CD4-positive, alpha-beta T cell treated with Interleukin-15 for 1 hour (primary cell): Measurements from ENCODE around the gene HNRNPL.
"Not testable (repeated sequence)": the region's sequence is repeated elsewhere in the genome, so short reads cannot be mapped to it uniquely, and the experiment has no call there.

ENCODE experiments used
- DNase-seq: peaks from one replicate; pipeline ENCODE4 v3.0.0-alpha.2; 2020

Gene HNRNPL

DNA sequence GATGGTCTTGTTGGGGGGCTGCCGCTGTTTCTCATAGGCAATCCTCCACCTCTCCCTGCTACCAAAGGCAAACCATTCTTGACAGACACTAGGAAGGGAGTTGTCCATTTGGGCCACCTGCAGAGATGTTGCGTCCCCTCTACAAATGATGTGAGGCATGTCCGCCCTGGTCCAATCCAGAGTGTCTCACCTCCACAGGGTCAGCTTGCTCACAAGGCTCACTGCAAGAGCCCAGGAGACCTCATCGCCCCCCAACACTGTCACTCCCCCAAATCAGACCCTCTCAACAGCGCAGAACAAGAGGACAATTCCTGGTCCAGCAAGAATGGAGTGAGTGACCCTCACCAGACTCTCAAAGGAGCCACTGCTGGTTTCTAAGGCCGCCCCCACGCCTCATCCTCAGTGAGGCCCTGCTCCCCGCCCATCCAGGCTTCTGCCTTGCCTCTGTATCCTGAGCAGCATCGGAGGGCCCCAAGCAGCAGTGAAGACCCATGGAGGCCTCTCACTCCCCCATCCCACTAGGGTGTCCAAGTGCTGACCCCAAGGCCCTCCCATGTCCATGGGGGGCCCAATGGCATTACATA is 6.5 kb downstream of the HNRNPL start:
- DNase-seq, result no peak

- DNase-seq, result peak; percentile 73
Measured at GRCh38 chr19:38842439-38843174, 7.2 kb downstream of the HNRNPL start.

- DNase-seq, result peak; percentile 72
Measured at GRCh38 chr19:38841787-38842438, 7.9 kb downstream of the HNRNPL start.

GRCh38 chr19:38841180-38841766 is 8.5 kb downstream of the HNRNPL start:
- DNase-seq, result no peak

DNA sequence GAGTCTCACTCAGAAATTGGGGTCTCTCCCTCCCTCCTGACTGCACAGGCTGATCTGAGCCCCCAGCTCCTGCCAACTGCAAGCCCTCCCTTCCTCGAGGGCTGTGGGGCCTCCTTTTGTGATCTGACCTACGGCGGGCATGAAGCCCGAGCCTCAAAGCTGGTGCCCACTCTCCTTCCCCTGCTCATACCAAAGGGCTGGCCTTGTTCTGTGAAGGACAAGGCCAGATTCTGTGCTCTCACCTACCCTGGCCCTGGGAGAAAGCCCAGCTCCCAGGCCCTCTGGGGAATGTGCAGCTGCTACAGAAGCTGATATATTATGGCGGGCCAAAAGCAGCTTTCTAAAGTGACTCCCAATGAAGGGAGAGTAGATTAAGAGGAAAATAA is 9.2 kb downstream of the HNRNPL start:
- no peak for DNase-seq

DNA sequence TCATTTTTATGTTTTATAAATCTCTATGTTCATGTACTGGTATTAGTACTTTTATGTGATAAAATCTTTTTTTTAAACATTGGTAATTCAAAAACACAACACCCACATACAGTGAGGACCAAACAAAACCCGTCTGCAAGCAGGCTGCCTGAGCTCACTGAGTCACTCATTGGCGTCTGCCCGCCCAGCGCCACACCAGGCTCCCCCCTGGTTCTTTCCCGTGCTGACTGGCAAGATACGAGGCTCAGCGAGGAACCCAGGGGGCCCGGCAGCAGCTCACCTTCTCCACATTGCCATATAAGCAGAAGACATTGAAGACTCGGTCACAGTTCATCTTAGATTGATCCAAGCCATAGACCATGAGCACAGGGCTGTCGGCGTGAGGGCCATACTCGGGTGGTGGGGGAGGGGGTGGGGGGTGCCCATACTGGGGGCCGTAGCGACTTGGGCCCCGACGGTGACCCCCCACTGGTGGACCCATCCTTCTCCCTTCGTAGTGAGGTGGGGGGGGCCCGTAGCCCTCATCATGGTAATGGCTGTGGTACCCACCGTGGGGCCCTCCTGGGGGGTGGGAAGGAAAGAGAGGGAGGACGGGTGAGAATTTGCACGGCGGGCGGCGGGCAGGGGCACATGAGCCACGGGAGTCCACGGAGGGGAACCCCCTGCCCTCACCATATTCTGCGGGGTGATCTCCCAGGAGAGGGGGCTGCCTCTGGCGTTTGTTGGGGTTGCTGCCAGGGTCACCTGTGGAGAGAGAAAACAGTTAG is 9.8 kb downstream of the HNRNPL start:
- no peak for DNase-seq

DNA sequence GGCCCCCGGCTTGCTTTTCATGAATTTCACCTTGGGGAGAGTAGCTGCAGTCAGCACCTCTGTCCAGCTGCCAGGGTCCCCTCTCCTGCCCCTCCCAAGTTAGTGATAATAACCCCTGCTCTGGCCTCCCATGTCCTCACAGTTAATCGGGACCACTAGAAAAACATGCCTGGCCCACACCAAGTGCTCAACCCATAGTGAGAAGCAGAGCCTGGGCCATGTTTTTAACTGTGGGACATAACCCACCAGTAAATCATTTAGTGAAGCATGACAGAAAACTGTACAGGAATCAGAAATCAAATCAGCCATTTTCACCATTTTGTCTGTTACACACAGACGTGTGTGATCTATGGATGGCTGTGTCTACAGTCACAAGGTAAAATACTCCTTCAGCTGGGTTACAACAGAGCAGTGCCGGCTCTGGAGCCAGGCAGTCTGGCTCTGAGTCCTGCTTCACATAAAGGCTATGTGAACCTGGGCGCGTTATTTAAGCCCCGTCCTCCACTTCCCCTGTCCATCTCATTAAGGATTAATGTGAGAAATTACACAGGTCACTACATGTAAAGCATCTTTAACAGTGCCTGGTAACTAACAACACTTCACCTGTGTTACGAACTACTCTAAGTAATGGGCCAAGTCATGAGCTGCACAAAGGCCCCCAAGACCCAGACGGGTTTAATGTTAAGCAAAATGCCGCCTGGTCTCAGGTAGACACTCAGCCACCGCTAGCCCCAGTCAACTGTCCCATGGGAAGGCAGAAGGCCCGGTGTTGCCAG is 10.6 kb downstream of the HNRNPL start:
- no peak for DNase-seq

DNA sequence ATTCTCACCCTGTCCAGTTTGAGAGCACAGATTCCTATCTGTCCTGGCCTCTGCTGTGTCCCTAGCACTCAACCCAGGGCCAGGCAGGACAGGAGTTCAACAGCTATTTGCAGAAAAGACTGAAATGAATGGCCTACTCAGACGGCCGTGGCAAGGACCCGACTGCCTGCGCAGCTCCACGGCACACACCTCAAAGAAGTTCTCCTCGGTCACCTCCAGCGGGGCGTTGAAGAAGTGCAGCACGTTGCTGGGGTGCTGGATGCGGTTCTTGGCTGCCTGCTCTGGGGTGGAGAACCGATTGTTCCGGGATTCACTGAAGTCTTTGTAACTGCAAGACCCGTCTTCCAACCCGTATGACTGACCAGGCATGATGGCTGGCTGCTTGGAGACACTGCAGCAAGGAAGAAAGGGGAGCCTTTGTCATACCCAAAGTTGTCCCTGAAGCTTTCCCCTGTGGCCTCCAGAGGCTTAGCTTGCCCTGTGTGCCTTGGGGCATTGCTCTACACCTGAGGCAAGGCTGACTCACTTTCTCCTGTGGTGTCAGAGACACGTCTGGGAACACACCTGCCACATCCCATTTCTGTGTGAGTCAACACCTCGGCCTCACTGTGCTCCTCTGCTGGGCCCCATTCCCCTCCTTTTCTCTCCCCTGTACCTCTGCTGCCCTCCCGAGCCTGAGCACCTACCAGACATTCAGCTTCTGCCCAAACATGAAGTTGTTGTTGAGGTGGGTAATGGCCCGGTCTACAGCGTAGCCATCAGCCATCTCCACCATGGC is 11.4 kb downstream of the HNRNPL start:
- DNase-seq, result no peak

DNA sequence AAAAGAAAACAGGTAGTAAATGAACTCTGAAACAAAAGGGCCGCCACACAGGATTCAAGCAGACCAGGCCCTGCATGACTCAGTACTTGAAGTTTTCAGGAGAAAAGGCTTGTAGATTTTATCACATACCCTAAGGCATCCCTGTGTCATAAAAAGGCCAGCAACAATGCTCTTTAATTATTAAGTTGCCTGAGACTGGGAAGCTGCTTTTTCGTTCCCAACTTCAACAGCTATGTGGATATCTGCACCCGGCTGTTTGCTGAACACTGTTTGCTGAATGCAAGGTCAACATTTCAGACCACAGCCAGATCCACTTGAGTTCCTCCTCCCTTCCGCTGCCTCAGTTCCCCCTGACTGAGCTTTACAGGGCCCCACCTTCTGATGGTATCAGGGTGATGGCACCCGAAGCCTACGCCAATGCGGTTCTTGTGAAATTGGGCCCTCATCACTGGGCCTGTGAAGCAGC is 12.1 kb downstream of the HNRNPL start:
- no peak for DNase-seq

- no peak for DNase-seq
Measured at GRCh38 chr19:38836983-38837626, 12.7 kb downstream of the HNRNPL start.

DNA sequence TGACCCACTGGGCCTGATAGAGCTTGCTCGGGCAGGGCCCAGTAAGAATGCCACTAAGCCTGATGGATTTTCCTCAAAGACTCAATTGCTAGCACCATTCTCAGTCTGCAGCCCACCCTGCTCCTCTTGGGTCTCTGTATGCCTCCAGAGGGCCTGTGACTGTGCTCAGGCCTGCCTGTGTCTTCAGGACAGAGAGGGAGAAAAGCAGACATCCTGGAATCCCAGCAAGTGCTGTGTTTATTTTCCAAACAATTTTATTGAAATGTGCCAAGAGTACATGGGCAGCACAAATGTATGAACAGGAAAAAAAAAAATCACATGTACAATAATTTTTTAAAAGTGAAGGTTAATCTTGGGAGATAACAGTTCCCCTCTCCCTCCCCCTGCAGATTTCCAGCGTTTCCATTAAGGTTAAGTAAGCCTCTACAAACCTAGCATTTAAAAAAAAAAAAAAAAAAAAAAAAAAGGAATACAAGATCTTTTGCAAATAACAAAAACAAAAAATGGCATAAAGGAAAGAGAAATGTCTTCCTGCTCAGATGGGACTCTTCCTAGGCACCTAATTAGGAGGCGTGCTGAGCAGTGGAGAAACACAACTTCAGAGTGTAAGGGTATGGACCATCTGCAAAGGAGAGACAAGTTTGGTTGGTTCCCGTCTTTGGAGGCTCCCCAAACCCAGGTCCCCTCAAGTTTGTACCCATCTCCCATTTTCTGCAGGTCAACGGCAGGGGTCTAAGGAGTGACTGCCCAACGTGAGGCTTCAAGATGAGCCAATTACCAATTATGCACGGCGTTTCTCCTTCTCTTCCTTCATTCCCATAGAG is 13.4 kb downstream of the HNRNPL start:
- no peak for DNase-seq

GRCh38 chr19:38834590-38834989 is 15.2 kb downstream of the HNRNPL start:
- no peak for DNase-seq

DNA sequence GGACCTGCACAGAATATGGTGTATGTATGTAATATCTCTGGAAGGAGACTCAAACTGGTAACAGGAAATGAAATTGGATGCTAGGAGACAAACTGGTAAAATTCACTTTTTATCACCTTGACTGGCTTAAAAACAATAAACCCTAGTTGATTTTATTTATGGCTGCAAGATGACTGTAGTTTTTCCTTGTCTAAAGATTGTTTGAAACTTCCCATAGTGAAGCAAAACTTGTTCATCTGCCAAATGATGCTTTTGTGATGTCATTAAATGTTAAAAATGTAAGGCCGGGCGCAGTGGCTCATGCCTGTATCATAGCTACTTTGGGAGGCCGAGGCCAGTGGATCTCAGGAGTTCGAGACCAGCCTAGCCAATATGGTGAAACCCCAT is 15.7 kb downstream of the HNRNPL start:
- DNase-seq, result no peak

GRCh38 chr19:38833092-38833425 is 16.7 kb downstream of the HNRNPL start:
- DNase-seq, result no peak

GRCh38 chr19:38831142-38831605 is 18.6 kb downstream of the HNRNPL start:
- DNase-seq, result peak; percentile 43

DNA sequence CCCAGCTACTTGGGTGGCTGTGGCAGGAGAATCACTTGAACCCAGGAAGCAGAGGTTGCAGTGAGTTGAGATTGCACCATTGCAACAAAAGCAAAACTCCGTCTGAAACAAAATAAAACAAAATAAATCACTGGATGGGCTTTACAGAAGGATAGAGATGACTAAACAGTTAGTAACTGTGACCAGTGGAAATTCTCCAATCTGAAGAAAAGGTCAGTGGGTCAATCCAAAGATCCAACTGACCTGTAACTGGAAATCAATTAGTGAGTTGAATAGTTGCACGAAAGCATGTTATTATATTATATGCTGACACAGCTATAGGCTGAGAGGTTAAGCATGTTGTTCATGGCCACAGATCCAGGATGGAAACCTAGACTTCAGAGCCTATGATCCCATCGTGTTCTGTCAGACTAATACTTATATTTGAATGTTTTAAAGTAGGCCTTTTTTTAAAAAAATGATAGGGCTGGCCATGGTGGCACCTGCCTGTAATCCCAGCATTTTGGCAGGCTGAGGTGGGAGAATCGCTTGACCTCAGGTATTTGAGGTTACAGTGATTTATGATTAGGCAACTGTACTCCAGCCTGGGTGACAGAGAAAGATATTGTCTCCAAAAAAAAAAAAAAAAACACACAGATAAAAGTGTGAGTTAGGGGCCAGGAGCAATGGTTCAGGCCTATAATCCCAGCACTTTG is 19.6 kb downstream of the HNRNPL start:
- DNase-seq, result no peak

DNA sequence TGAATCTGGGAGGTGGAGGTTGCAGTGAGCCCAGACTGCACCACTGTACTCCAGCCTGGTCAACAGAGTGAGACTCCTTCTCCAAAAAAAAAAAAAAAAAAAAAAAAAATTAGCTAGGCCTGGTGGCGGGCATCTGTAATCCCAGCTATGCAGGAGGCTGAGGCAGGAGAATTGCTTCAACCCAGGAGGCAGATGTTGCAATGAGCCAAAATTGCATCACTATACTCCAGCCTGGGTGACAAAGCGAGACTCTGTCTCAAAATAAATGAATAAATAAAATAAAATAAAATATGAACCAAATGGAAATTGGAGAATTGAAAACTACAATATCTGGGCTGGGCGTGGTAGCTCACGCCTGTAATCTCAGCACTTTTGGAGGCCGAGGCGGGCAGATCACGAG is 20.6 kb downstream of the HNRNPL start:
- DNase-seq, result peak; percentile 30

- no peak for DNase-seq
Measured at GRCh38 chr19:38826856-38827551, 22.8 kb downstream of the HNRNPL start.

GRCh38 chr19:38825936-38826335 is 23.9 kb downstream of the HNRNPL start:
- not testable (repeated sequence) for DNase-seq
